Adipocyte (in vitro differentiated cells): ENCODE data around the gene NRP1.

Source experiments
- DNase-seq: peaks from one replicate; pipeline ENCODE4 v3.0.0-alpha.2; 2015; ENCODE audit warnings: low read depth
- H3K27me3 ChIP-seq: replicated peaks from 2 replicates; pipeline ENCODE4 v1.7.0; 2013; ENCODE audit warnings: mild to moderate bottlenecking, low read length, moderate library complexity; ENCODE audit not compliant: control insufficient read depth, insufficient read depth
- H3K36me3 ChIP-seq: 2 replicates; pipeline ENCODE4 v1.7.0; 2013; ENCODE audit warnings: low read length, mild to moderate bottlenecking, moderate library complexity; ENCODE audit not compliant: control insufficient read depth, insufficient read depth, severe bottlenecking
- H3K4me1 ChIP-seq: 2 replicates; pipeline ENCODE4 v1.7.0; 2013; ENCODE audit warnings: mild to moderate bottlenecking, low read length, moderate library complexity; ENCODE audit not compliant: control insufficient read depth, insufficient read depth
- H3K4me3 ChIP-seq: 2 replicates; pipeline ENCODE4 v1.7.0; 2013; ENCODE audit warnings: mild to moderate bottlenecking, low read length, moderate library complexity
- H3K9ac ChIP-seq: 2 replicates; pipeline ENCODE4 v1.7.0; 2013; ENCODE audit warnings: mild to moderate bottlenecking, low read length, moderate library complexity
- H3K9me3 ChIP-seq: 2 replicates; pipeline ENCODE4 v1.7.0; 2013; ENCODE audit warnings: mild to moderate bottlenecking, low read length, moderate library complexity; ENCODE audit not compliant: control insufficient read depth

Gene NRP1

GRCh38 chr10:33349268-33349667 lies 14.8 kb upstream of the NRP1 start:
- no peaks in the 10 kb centered on the region for H3K27me3 ChIP-seq
- DNase-seq: no peak
- H3K9me3 ChIP-seq: no peaks in the 10 kb centered on the region
- H3K4me3 ChIP-seq: no peak overlapping the region
- H3K36me3 ChIP-seq: no peaks in the 10 kb centered on the region
- no peak overlapping the region for H3K9ac ChIP-seq
- H3K4me1 ChIP-seq: peaks cover 13% of the 10 kb centered on the region

GRCh38 chr10:33347211-33347610 lies 12.7 kb upstream of the NRP1 start:
- Histone ChIP-seq H3K9me3 (no peaks in the 10 kb centered on the region), H3K9ac (no peak overlapping the region), H3K4me1 (peaks cover 13% of the 10 kb centered on the region), H3K27me3 (no peaks in the 10 kb centered on the region), H3K4me3 (no peak overlapping the region), H3K36me3 (no peaks in the 10 kb centered on the region)
- peak; percentile 33 for DNase-seq

GRCh38 chr10:33345236-33345635 lies 10.8 kb upstream of the NRP1 start:
- H3K4me3 ChIP-seq: no peak overlapping the region
- peaks cover 28% of the 10 kb centered on the region for H3K4me1 ChIP-seq
- no peak overlapping the region for H3K9ac ChIP-seq
- no peaks in the 10 kb centered on the region for H3K27me3 ChIP-seq
- H3K36me3 ChIP-seq: no peaks in the 10 kb centered on the region
- no peaks in the 10 kb centered on the region for H3K9me3 ChIP-seq
- no peak for DNase-seq

- Histone ChIP-seq H3K9me3 (no peaks in the 10 kb centered on the region), H3K4me3 (no peak overlapping the region), H3K4me1 (peaks cover 34% of the 10 kb centered on the region), H3K27me3 (no peaks in the 10 kb centered on the region), H3K9ac (no peak overlapping the region), H3K36me3 (no peaks in the 10 kb centered on the region)
- no peak for DNase-seq
Measured at GRCh38 chr10:33344676-33345075, 10.2 kb upstream of the NRP1 start.

GRCh38 chr10:33341637-33342036 lies 7.2 kb upstream of the NRP1 start:
- H3K9me3 ChIP-seq: no peaks in the 10 kb centered on the region
- peak; percentile 71 for DNase-seq
- H3K36me3 ChIP-seq: no peaks in the 10 kb centered on the region
- peak overlapping the region; percentile 64 for H3K4me3 ChIP-seq
- H3K27me3 ChIP-seq: no peaks in the 10 kb centered on the region
- H3K9ac ChIP-seq: peak overlapping the region; percentile 47
- H3K4me1 ChIP-seq: peaks cover 50% of the 10 kb centered on the region

GRCh38 chr10:33337326-33337957 lies 3.0 kb upstream of the NRP1 start:
- Histone ChIP-seq H3K36me3 (no peaks in the 10 kb centered on the region), H3K9me3 (no peaks in the 10 kb centered on the region), H3K4me3 (peak overlapping the region; percentile 94), H3K9ac (peak overlapping the region; percentile 96), H3K27me3 (no peaks in the 10 kb centered on the region), H3K4me1 (peaks cover 49% of the 10 kb centered on the region)
- DNase-seq: peak; percentile 80

- DNase-seq: peak; percentile 73
- peak overlapping the region; percentile 94 for H3K4me3 ChIP-seq
- H3K4me1 ChIP-seq: peaks cover 43% of the 10 kb centered on the region
- H3K36me3 ChIP-seq: no peaks in the 10 kb centered on the region
- peak overlapping the region; percentile 96 for H3K9ac ChIP-seq
- H3K9me3 ChIP-seq: no peaks in the 10 kb centered on the region
- no peaks in the 10 kb centered on the region for H3K27me3 ChIP-seq
Measured at GRCh38 chr10:33336582-33337325, 2.3 kb upstream of the NRP1 start.

DNA sequence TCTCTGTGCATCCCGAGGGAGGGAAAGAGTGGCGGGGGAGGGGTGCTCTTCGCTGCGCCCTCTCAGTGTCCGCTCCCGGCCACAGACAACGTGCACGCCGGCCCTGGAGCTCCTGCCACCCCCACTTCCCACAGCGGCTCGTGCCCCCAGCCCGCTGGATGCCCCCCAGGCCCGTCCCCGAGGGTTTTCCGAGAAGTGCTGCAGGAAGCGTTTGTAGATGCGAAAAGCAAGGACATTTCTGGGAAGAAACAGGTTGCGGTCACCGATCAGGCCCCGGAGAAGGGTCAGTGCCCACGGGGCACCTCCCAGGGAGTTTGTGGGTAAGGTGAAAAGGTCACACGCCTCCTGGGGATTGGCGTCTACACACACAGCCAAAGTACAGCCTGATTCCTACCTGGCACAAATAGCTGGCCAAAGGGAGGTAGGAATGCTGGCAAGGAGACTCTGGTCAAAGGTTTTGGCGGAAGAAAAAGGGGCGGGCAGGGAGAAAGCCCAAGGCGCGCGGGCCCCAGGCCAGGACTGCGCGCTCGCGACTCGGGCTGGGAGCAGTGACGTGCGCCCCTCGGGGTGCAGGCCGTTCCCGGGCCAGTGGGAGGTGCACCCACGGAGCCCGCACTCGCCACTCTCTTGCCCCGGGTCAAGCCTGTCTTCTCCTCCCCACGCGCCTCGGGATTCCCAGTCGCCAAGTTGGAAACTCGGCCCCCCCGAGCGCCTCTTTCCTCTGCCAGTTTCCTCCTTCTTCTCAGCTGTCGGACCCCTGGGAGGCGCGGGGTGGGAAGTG lies 1.5 kb upstream of the NRP1 start:
- peaks cover 43% of the 10 kb centered on the region for H3K4me1 ChIP-seq
- DNase-seq: peak; percentile 84
- no peaks in the 10 kb centered on the region for H3K27me3 ChIP-seq
- H3K9ac ChIP-seq: peak overlapping the region; percentile 96
- peak overlapping the region; percentile 94 for H3K4me3 ChIP-seq
- H3K36me3 ChIP-seq: no peaks in the 10 kb centered on the region
- no peaks in the 10 kb centered on the region for H3K9me3 ChIP-seq

- peak overlapping the region; percentile 94 for H3K4me3 ChIP-seq
- no peaks in the 10 kb centered on the region for H3K36me3 ChIP-seq
- H3K4me1 ChIP-seq: peaks cover 40% of the 10 kb centered on the region
- H3K9ac ChIP-seq: peak overlapping the region; percentile 96
- H3K27me3 ChIP-seq: no peaks in the 10 kb centered on the region
- H3K9me3 ChIP-seq: no peaks in the 10 kb centered on the region
- peak; percentile 68 for DNase-seq
Measured at GRCh38 chr10:33335551-33335800, 1.0 kb upstream of the NRP1 start.

GRCh38 chr10:33334805-33335550 lies 511 bp upstream of the NRP1 start:
- no peaks in the 10 kb centered on the region for H3K9me3 ChIP-seq
- no peaks in the 10 kb centered on the region for H3K27me3 ChIP-seq

More at GRCh38 chr10:33334805-33335550, 511 bp upstream of the NRP1 start:
- peak overlapping the region; percentile 96 for H3K9ac ChIP-seq
- H3K4me1 ChIP-seq: peaks cover 36% of the 10 kb centered on the region
- H3K36me3 ChIP-seq: peaks cover 5% of the 10 kb centered on the region
- peak overlapping the region; percentile 94 for H3K4me3 ChIP-seq
- peak; percentile 94 for DNase-seq
